ENCODE data around the gene CACNG8.

CACNG8 gene

GRCh38 chr19:53961523-53962356 lies 997 bp upstream of the CACNG8 start:
- no peak overlapping the region for H3K4me3 ChIP-seq (ENCODE audit: low read depth, low read length)
- TF ChIP-seq CTCF (IDR thresholded peaks at IDR 0.05; ENCODE audit: low read depth, low read length) = no peak

DNA sequence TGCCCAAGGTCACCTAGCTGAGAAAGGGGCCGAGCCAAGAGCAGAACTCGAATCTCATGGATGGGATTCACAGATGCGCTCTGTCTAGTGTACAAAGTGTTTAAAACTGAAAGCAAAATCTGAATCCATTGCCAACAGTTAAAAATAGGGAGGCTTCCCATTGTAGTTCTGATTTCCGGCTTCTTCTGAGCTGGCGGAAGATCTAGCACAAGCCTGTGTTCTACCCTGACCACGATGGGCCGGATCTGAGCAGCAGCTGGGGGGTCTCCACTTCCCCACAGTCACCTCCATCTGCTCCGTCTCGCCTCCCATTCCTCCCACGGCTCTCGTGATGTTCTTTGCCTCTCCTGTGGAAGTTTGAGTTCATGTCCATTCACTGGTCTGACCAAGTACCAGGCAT lies 2.4 kb downstream of the CACNG8 start:
- TF ChIP-seq CTCF (IDR thresholded peaks at IDR 0.05; ENCODE audit: low read depth, low read length) = no peak
- peak overlapping the region; percentile 35; the same call in 1 of the 2 replicates for H3K4me3 ChIP-seq (ENCODE audit: low read depth, low read length)

DNA sequence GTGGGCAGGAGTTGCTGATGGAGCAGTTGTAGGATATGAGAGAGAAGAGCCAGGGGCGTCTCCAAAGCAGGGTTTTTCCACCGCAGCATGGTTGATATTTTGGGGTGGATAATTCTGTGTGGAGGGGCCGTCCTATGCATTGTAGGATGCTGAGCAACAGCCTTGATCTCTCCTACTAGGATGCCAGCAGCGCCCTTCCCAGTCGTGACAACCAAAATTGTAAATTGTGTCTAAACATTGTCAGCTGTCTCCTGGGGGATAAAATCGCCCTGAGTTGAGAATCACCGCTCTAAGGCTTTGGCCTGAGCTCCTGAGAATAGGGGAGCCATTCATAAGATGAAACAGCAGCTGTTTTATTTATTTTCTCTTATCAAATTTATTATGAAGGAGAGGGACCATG lies 4.2 kb downstream of the CACNG8 start:
- H3K4me3 ChIP-seq (ENCODE audit: low read depth, low read length) = no peak overlapping the region
- TF ChIP-seq CTCF (IDR thresholded peaks at IDR 0.05; ENCODE audit: low read depth, low read length) = no peak

- H3K4me3 ChIP-seq (ENCODE audit: low read depth, low read length) = no peak overlapping the region
- no peak for TF ChIP-seq CTCF (IDR thresholded peaks at IDR 0.05; ENCODE audit: low read depth, low read length)
Measured at GRCh38 chr19:53969366-53969765, 6.6 kb downstream of the CACNG8 start.

GRCh38 chr19:53971673-53972072 lies 8.9 kb downstream of the CACNG8 start:
- H3K4me3 ChIP-seq (ENCODE audit: low read depth, low read length) = no peak overlapping the region
- TF ChIP-seq CTCF (IDR thresholded peaks at IDR 0.05; ENCODE audit: low read depth, low read length) = no peak

GRCh38 chr19:53977429-53977990 lies 14.8 kb downstream of the CACNG8 start:
- H3K4me3 ChIP-seq (ENCODE audit: low read depth, low read length) = peak overlapping the region; percentile 12; the same call in 1 of the 2 replicates
- TF ChIP-seq CTCF (IDR thresholded peaks at IDR 0.05; ENCODE audit: low read depth, low read length) = no peak

Data from WI38 (cell line).